Mesodermal cell (in vitro differentiated cells): ENCODE data around the gene GCC1.
A peak's percentile ranks its signal among the peaks of the same experiment; 100 is the strongest.

Experiments
- H3K27ac ChIP-seq: 2 replicates; pipeline ENCODE4 v1.7.0; 2013; ENCODE audit warnings: mild to moderate bottlenecking, low read depth, low read length, moderate library complexity; ENCODE audit not compliant: severe bottlenecking
- H3K36me3 ChIP-seq: 2 replicates; pipeline ENCODE4 v1.7.1; 2013; ENCODE audit warnings: mild to moderate bottlenecking, low read length, moderate library complexity; ENCODE audit not compliant: control insufficient read depth, insufficient read depth
- H3K4me1 ChIP-seq: one replicate; pipeline ENCODE4 v1.7.1; 2013; ENCODE audit warnings: mild to moderate bottlenecking, low read length; ENCODE audit not compliant: insufficient read depth, control insufficient read depth, poor library complexity, severe bottlenecking
- H3K4me3 ChIP-seq: 2 replicates; pipeline ENCODE4 v1.7.0; 2013; ENCODE audit warnings: low read length, control low read depth, mild to moderate bottlenecking; ENCODE audit not compliant: insufficient read depth, poor library complexity, severe bottlenecking; ENCODE audit errors: extremely low read depth
- H3K9me3 ChIP-seq: 2 replicates; pipeline ENCODE4 v1.7.1; 2013; ENCODE audit warnings: mild to moderate bottlenecking, low read length, moderate library complexity; ENCODE audit not compliant: control insufficient read depth
- WGBS, 2 experiments: methylation state at CpG; one replicate each; pipeline ENCODE4 v1.1.5; 2013; ENCODE audit warnings: missing lambda C conversion rate in 2 of 2; ENCODE audit not compliant: insufficient coverage in 2 of 2; 5-methylcytosine and 5-hydroxymethylcytosine counted together

The GCC1 gene

GRCh38 chr7:127589896-127590295, 4.5 kb upstream of the GCC1 start:
- Histone ChIP-seq H3K36me3 (peaks cover 22% of the 10 kb centered on the region), H3K4me1 (peaks cover 3% of the 10 kb centered on the region), H3K4me3 (no peak overlapping the region), H3K27ac (no peak overlapping the region), H3K9me3 (peaks cover 7% of the 10 kb centered on the region)
- WGBS, 2 experiments = 91 to 100% methylated on average over 1 to 2 of the region's 3 CpGs

- Histone ChIP-seq H3K27ac (peak overlapping the region; percentile 59), H3K4me3 (peak overlapping the region; percentile 95), H3K9me3 (peaks cover 7% of the 10 kb centered on the region), H3K36me3 (peaks cover 23% of the 10 kb centered on the region), H3K4me1 (peaks cover 9% of the 10 kb centered on the region)
- WGBS, 2 experiments = 5 to 7% methylated on average over 22 to 39 of the region's 43 CpGs
Measured at GRCh38 chr7:127588697-127589482, 3.5 kb upstream of the GCC1 start.

GRCh38 chr7:127588019-127588696, 2.8 kb upstream of the GCC1 start, which contains the start of gene ARF5:
ARF5 (plus strand) TSS chr7:127588411; CDS start chr7:127588499, 88 bp downstream.
- peaks cover 30% of the 10 kb centered on the region for H3K36me3 ChIP-seq
- peaks cover 7% of the 10 kb centered on the region for H3K9me3 ChIP-seq
- H3K4me1 ChIP-seq = peaks cover 12% of the 10 kb centered on the region
- H3K4me3 ChIP-seq = peak within 1 kb of the TSS; percentile 95
- WGBS, 2 experiments = 2 to 3% methylated on average over 50 to 66 of the region's 77 CpGs
- H3K27ac ChIP-seq = peak within 1 kb of the TSS; percentile 59

GRCh38 chr7:127587663-127588018, 2.2 kb upstream of the GCC1 start:
- peaks cover 7% of the 10 kb centered on the region for H3K9me3 ChIP-seq
- 87% methylated on average over 17 to 18 of the region's 20 CpGs for WGBS, 2 experiments
- H3K36me3 ChIP-seq = peaks cover 35% of the 10 kb centered on the region
- H3K27ac ChIP-seq = no peak overlapping the region
- peaks cover 12% of the 10 kb centered on the region for H3K4me1 ChIP-seq
- peak overlapping the region; percentile 95 for H3K4me3 ChIP-seq

DNA sequence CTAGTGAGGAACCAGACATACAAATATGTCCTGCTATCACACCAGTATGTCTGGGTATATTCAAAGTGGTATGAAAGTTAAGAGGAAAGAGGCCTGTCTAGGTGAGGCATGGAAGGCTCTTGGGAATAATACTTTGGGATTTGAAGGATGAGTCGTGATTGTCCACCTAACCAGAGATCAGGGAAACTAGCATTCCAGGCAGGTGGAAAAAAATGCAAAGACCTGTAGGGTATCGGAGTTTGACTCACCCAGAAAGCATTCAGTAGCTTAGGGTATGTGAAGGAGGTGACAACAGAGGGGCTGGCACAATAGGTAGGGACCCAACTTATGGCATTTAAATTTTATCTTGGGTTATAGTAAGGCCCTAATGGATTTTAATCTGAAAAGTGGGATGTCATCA, 950 bp upstream of the GCC1 start:
- Histone ChIP-seq H3K4me1 (peaks cover 17% of the 10 kb centered on the region), H3K36me3 (peaks cover 42% of the 10 kb centered on the region), H3K9me3 (peaks cover 7% of the 10 kb centered on the region), H3K27ac (no peak overlapping the region), H3K4me3 (no peak overlapping the region)
- 67 to 93% methylated on average over 2 of the region's 2 CpGs for WGBS, 2 experiments

GRCh38 chr7:127584648-127585043, 750 bp downstream of the GCC1 start:
- Histone ChIP-seq H3K9me3 (peaks cover 7% of the 10 kb centered on the region), H3K27ac (no peak overlapping the region), H3K4me1 (peaks cover 15% of the 10 kb centered on the region), H3K4me3 (peak overlapping the region; percentile 93), H3K36me3 (peaks cover 46% of the 10 kb centered on the region)
- WGBS, 2 experiments = 42 to 44% methylated on average over 12 of the region's 12 CpGs

- Histone ChIP-seq H3K4me3 (no peak overlapping the region), H3K9me3 (peaks cover 7% of the 10 kb centered on the region), H3K27ac (no peak overlapping the region), H3K36me3 (peaks cover 53% of the 10 kb centered on the region), H3K4me1 (peaks cover 19% of the 10 kb centered on the region)
- 95 to 98% methylated on average over 13 of the region's 14 CpGs for WGBS, 2 experiments
Measured at GRCh38 chr7:127582361-127582760, 3.0 kb downstream of the GCC1 start.

- Histone ChIP-seq H3K4me1 (peaks cover 19% of the 10 kb centered on the region), H3K36me3 (peaks cover 53% of the 10 kb centered on the region), H3K4me3 (no peak overlapping the region), H3K27ac (no peak overlapping the region), H3K9me3 (peaks cover 7% of the 10 kb centered on the region)
- 91 to 92% methylated on average over 1 of the region's 1 CpG for WGBS, 2 experiments
Measured at GRCh38 chr7:127581716-127582115, 3.7 kb downstream of the GCC1 start.

- Histone ChIP-seq H3K36me3 (peaks cover 56% of the 10 kb centered on the region), H3K27ac (no peak overlapping the region), H3K4me3 (no peak overlapping the region), H3K9me3 (peaks cover 1% of the 10 kb centered on the region), H3K4me1 (peaks cover 19% of the 10 kb centered on the region)
Measured at GRCh38 chr7:127580612-127581011, 4.8 kb downstream of the GCC1 start.

DNA sequence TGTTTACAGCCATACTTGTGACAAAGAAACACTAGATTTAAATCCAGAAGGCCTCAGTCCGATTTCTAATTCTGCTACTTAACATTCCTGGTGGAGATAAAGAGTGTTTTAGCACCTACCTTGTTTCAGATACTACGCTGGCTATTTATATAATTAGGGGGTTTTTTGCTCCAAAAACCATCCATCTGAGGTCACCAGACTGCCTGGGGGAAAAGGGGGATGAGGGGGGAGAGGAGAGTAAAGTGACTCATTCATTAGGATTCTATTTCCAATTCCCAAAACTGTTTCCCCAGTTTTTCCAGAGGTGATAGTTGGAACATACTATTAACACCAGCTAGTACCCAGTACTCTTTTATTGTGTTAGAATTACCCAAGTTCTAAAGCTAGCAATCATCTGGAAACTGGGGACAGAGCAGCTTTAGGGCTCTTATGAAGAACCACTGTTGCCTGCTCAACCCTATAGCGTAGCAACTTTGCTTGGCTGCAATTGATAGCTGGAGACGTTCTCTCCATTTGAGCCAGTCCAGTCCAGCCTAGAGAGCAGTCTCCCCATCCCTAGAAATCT, 6.6 kb downstream of the GCC1 start:
- H3K4me1 ChIP-seq = peaks cover 12% of the 10 kb centered on the region
- WGBS, 2 experiments = 90 to 100% methylated on average over 2 of the region's 4 CpGs

More for the DNA sequence above, 6.6 kb downstream of the GCC1 start:
- Histone ChIP-seq H3K36me3 (peaks cover 57% of the 10 kb centered on the region), H3K4me3 (no peak overlapping the region), H3K9me3 (no peaks in the 10 kb centered on the region), H3K27ac (no peak overlapping the region)
